HepG2 (cell line): ENCODE data around the gene KRTAP12-1. TPM values are rescaled to one million over a fixed set of nuclear protein-coding genes. Genes with fewer than 3 reads are reported as not detected.

Experiments used
- ATAC-seq: fragments of 200-7000 bp; cut with Tn5 transposase; 3 replicates; pipeline ENCODE4 v1.9.1; 2020; ENCODE audit warnings: mild to moderate bottlenecking, moderate library complexity
- BruUV-seq: library from RNA; stranded (reverse); fragments of 400-500 nt; replicated peaks from 2 replicates; lab custom pipeline; 2021; lab: Mats Ljungman, UMichigan
- CTCF ChIA-PET: fragments of 300-600 bp; formaldehyde crosslinking; extraction: SDS; loops from one replicate; lab custom pipeline; 2021; ENCODE audit warnings: low total read pairs, inconsistent platforms, low intra/inter-chr PET ratio; lab: Yijun Ruan, JAX
- POLR2A ChIA-PET: fragments of 350-600 bp; sonication (Branson Sonifier 250); formaldehyde crosslinking; loops from one replicate; lab custom pipeline; 2020; ENCODE audit warnings: antibody characterized with exemption, inconsistent platforms; lab: Yijun Ruan, JAX
- DNase-seq: peaks from one replicate; pipeline ENCODE4 v3.0.0-alpha.2; 2015; ENCODE audit warnings: low spot score
- FAIRE-seq: peaks from 3 replicates; lab custom pipeline; 2011; peaks lifted over from hg19 to GRCh38; lab: Jason Lieb, UNC
- H2AFZ ChIP-seq: one replicate; pipeline ENCODE4 v1.6.1; 2011; ENCODE audit warnings: low read length, inconsistent platforms
- H3K27ac ChIP-seq: fragments of 300-600 bp; 3 replicates; pipeline ENCODE4 v1.8.0; 2011; ENCODE audit warnings: mixed run types, mild to moderate bottlenecking, mixed read lengths, low read length, inconsistent platforms; ENCODE audit not compliant: insufficient read depth; ENCODE audit errors: extremely low read length
- H3K27me3 ChIP-seq, 2 experiments: fragments of 200-600 bp in 1 of 2; 2 replicates in 1 of 2; 3 replicates in 1 of 2; pipeline versions ENCODE4 v1.6.0 to v1.8.0; 2011; ENCODE audit warnings: low read length in 2 of 2, mild to moderate bottlenecking in 2 of 2, moderate library complexity in 2 of 2, inconsistent platforms in 1 of 2; ENCODE audit not compliant: insufficient read depth in 2 of 2, control insufficient read depth in 1 of 2
- H3K36me3 ChIP-seq, 2 experiments: fragments of 200-600 bp in 1 of 2; replicated peaks in 1 of 2; 2 replicates in 1 of 2; 3 replicates in 1 of 2; pipeline versions ENCODE4 v1.5.1 to v1.8.0; 2011; ENCODE audit warnings: low read length in 2 of 2, inconsistent platforms in 1 of 2; ENCODE audit not compliant: insufficient read depth in 2 of 2, control insufficient read depth in 1 of 2
- H3K4me1 ChIP-seq: 2 replicates; pipeline ENCODE4 v1.5.1; 2012; ENCODE audit warnings: low read length, inconsistent platforms; ENCODE audit not compliant: insufficient read depth
- H3K4me2 ChIP-seq: 2 replicates; pipeline ENCODE4 v1.6.0; 2011; ENCODE audit warnings: low read depth, low read length, inconsistent platforms
- H3K4me3 ChIP-seq, 3 experiments: fragments of 200-600 bp in 1 of 3; sonication (generic), shearing (Covaris generic) in 1 of 3; replicated peaks in 1 of 3; 2 replicates each; pipeline ENCODE4 v1.5.1; 2011 to 2016; ENCODE audit warnings: low read length in 3 of 3, inconsistent platforms in 2 of 3, low read depth in 2 of 3, mild to moderate bottlenecking in 2 of 3, control low read depth in 1 of 3, mixed read lengths in 1 of 3; ENCODE audit not compliant: insufficient read depth in 1 of 3
- H3K79me2 ChIP-seq: one replicate; pipeline ENCODE4 v1.6.1; 2011; ENCODE audit warnings: low read length, inconsistent platforms; ENCODE audit not compliant: insufficient read depth
- H3K9ac ChIP-seq: 2 replicates; pipeline ENCODE4 v1.6.0; 2011; ENCODE audit warnings: mild to moderate bottlenecking, low read depth, low read length, inconsistent platforms; ENCODE audit not compliant: insufficient read depth
- H3K9me3 ChIP-seq: 2 replicates; pipeline ENCODE4 v1.5.1; 2012; ENCODE audit warnings: mild to moderate bottlenecking, low read length
- H4K20me1 ChIP-seq: 2 replicates; pipeline ENCODE4 v1.6.0; 2011; ENCODE audit warnings: inconsistent platforms, mild to moderate bottlenecking, low read length, moderate library complexity; ENCODE audit not compliant: insufficient read depth
- ARID2 ChIP-seq: sonication (generic); formaldehyde crosslinking; IDR thresholded peaks from 2 replicates; pipeline ENCODE4 v1.8.1; 2022; ENCODE audit warnings: mild to moderate bottlenecking, missing genetic modification reagents, borderline replicate concordance
- BCL6 ChIP-seq: IDR thresholded peaks from 2 replicates; pipeline ENCODE4 v1.6.1; 2016; ENCODE audit warnings: missing genetic modification reagents, missing compliant biosample characterization
- FOXP4 ChIP-seq: sonication (generic); formaldehyde crosslinking; IDR thresholded peaks from 2 replicates; pipeline ENCODE4 v1.4.0; 2020; ENCODE audit warnings: missing genetic modification reagents
- KMT2A ChIP-seq: sonication (generic); formaldehyde crosslinking; IDR thresholded peaks from 2 replicates; pipeline ENCODE4 v1.4.0; 2020; ENCODE audit warnings: missing genetic modification reagents
- MAFK ChIP-seq, 2 experiments: IDR thresholded peaks in 1 of 2; conservative IDR thresholded peaks in 1 of 2; 2 replicates each; pipeline ENCODE4 v1.6.1; 2011; ENCODE audit warnings: improper control_type of control experiment in 2 of 2, low read length in 2 of 2
- SETDB1 ChIP-seq: sonication (generic); formaldehyde crosslinking; IDR thresholded peaks from 2 replicates; pipeline ENCODE4 v1.5.1; 2020; ENCODE audit warnings: missing genetic modification reagents, mild to moderate bottlenecking, borderline replicate concordance
- SMAD9 ChIP-seq: sonication (generic); formaldehyde crosslinking; IDR thresholded peaks from 2 replicates; pipeline ENCODE4 v1.5.1; 2020; ENCODE audit warnings: mild to moderate bottlenecking, missing genetic modification reagents
- SNRNP70 ChIP-seq: fragments of 200-400 bp; formaldehyde crosslinking; IDR thresholded peaks from 2 replicates; pipeline ENCODE4 v1.6.1; 2017; ENCODE audit warnings: mild to moderate bottlenecking, low read depth, low read length, moderate library complexity
- TBP ChIP-seq: sonication (generic); formaldehyde crosslinking; IDR thresholded peaks from 2 replicates; pipeline ENCODE4 v1.5.0; 2020; ENCODE audit warnings: missing genetic modification reagents
- ZBTB39 ChIP-seq: sonication (generic); formaldehyde crosslinking; IDR thresholded peaks from 2 replicates; pipeline ENCODE4 v1.5.0; 2020; ENCODE audit warnings: missing genetic modification reagents
- ZBTB43 ChIP-seq: sonication (generic); formaldehyde crosslinking; conservative IDR thresholded peaks from 2 replicates; pipeline ENCODE4 v1.4.0; 2020; ENCODE audit warnings: missing genetic modification reagents
- ZSCAN25 ChIP-seq: sonication (generic); formaldehyde crosslinking; IDR thresholded peaks from 2 replicates; pipeline ENCODE4 v1.8.0; 2022; ENCODE audit warnings: mild to moderate bottlenecking, missing genetic modification reagents
- WGBS: methylation state at CpG from one replicate; pipeline ENCODE4 v1.1.6; 2017; ENCODE audit warnings: low lambda C conversion rate; 5-methylcytosine and 5-hydroxymethylcytosine counted together
- in situ Hi-C: cut with HindIII; loops from 2 replicates; pipeline ENCODE4 v1.10.0; 2017; ENCODE audit warnings: low pct_unique_long_range_greater_than_20kb; ENCODE audit not compliant: extremely low pct_ligation_motif_present
- intact Hi-C: fragments of 100-400 bp; cut with micrococcal nuclease; formaldehyde crosslinking; loops from one replicate; pipeline ENCODE4 v1.10.0; 2022; ENCODE audit not compliant: unreplicated experiment
- polyA plus RNA-seq, 8 experiments: library from polyadenylated mRNA; depleted of rRNA in 3 of 8; stranded (reverse) in 7 of 8; unstranded in 1 of 8; fragments of >200 nt; fragmentation: Illumina TruSeq in 4 of 8; extraction: Trizol in 4 of 8; gene quantifications; 2 replicates each; pipeline versions ENCODE4 v1.2.1 to v1.2.3, GENCODE V29; 2011 to 2016; ENCODE audit warnings: low read depth in 4 of 8, missing spikeins in 1 of 8, mixed read lengths in 1 of 8; ENCODE audit not compliant: insufficient read depth in 1 of 8
- total RNA-seq, 5 experiments: library from RNA; depleted of rRNA; stranded (reverse); fragments of >200 nt; fragmentation: Illumina TruSeq; extraction: Trizol; gene quantifications; 2 replicates each; pipeline ENCODE4 v1.2.3, GENCODE V29; 2016; ENCODE audit warnings: low read depth in 1 of 5

The KRTAP12-1 gene
- total and polyA plus RNA-seq, 2 of the 13 experiments (the other 11 are each of a cell fraction or from before 2014, with no cell fraction given) = not detected

GRCh38 chr21:44716984-44717383 is 35.0 kb upstream of the KRTAP12-1 start:
- Histone ChIP-seq H3K79me2 (no peaks in the 10 kb centered on the region), H3K27me3 (peaks cover 7 to 20% of the 10 kb centered on the region in 2 experiments; a peak in 4 of 5 replicates)
- POLR2A ChIA-PET = no interaction called here
- TF ChIP-seq TBP (CRISPR knock-in tag) = no peak
- peak in 1 of 2 experiments; percentile 26; a peak in 2 of 4 replicates for TF ChIP-seq MAFK (conservative IDR thresholded peaks at IDR 0.05 in 1 of 2, IDR thresholded peaks at IDR 0.05 in 1 of 2; ENCODE audit: low read length in 2 of 2)
- no peak for TF ChIP-seq ARID2 (CRISPR knock-in tag)
- TF ChIP-seq, all 625 proteins: peak for 1
- H3K9me3 ChIP-seq = no peaks in the 10 kb centered on the region
- H4K20me1 ChIP-seq = no peaks in the 10 kb centered on the region
- intact Hi-C loops (no loop called here), in situ Hi-C loops (no loop called here)
- no peaks in the 10 kb centered on the region for H3K36me3 ChIP-seq
- H3K4me3 ChIP-seq = no peak overlapping the region
- H3K4me1 ChIP-seq = peaks cover 9% of the 10 kb centered on the region; the same call in 1 of the 2 replicates
- H3K4me2 ChIP-seq = no peak overlapping the region
- FAIRE-seq (no peak), ATAC-seq (no peak), DNase-seq (no peak)
- H2AFZ ChIP-seq = no peak overlapping the region
- CTCF ChIA-PET = no interaction called here
- no TSS peak for BruUV-seq
- H3K9ac ChIP-seq = no peak overlapping the region
- H3K27ac ChIP-seq = no peak overlapping the region

GRCh38 chr21:44714905-44715304 is 32.9 kb upstream of the KRTAP12-1 start:
- in situ Hi-C loops = no loop called here
- TF ChIP-seq SMAD9 (CRISPR knock-in tag) = no peak
- no peak for TF ChIP-seq SNRNP70
- TF ChIP-seq BCL6 = no peak
- TF ChIP-seq ZSCAN25 (CRISPR knock-in tag) = no peak
- TF ChIP-seq SETDB1 (CRISPR knock-in tag) = no peak
- no peak for TF ChIP-seq ZBTB43
- no peak for TF ChIP-seq KMT2A (CRISPR knock-in tag)
- TF ChIP-seq FOXP4 (CRISPR knock-in tag) = no peak
- no peak for TF ChIP-seq ZBTB39 (CRISPR knock-in tag)

More at GRCh38 chr21:44714905-44715304, 32.9 kb upstream of the KRTAP12-1 start:
- no peaks in the 10 kb centered on the region for H3K36me3 ChIP-seq
- WGBS = 10% methylated on average over 7 of the region's 8 CpGs
- H3K4me1 ChIP-seq = peaks cover 16% of the 10 kb centered on the region; the same call in 1 of the 2 replicates
- no peaks in the 10 kb centered on the region for H4K20me1 ChIP-seq
- FAIRE-seq (no peak), ATAC-seq (no peak), DNase-seq (no peak)
- H3K79me2 ChIP-seq = no peaks in the 10 kb centered on the region
- no TSS peak for BruUV-seq
- intact Hi-C loops = no loop called here
- no peak overlapping the region for H3K4me2 ChIP-seq
- H2AFZ ChIP-seq = no peak overlapping the region
- H3K27ac ChIP-seq = no peak overlapping the region
- H3K4me3 ChIP-seq = no peak overlapping the region
- CTCF ChIA-PET = no interaction called here
- peaks cover 14 to 38% of the 10 kb centered on the region in 2 experiments for H3K27me3 ChIP-seq
- no peaks in the 10 kb centered on the region for H3K9me3 ChIP-seq
- POLR2A ChIA-PET = no interaction called here
- no peak overlapping the region for H3K9ac ChIP-seq
